ENCODE measurements around the gene SRXN1.
A peak's percentile ranks its signal among the peaks of the same experiment; 100 is the strongest.

SRXN1 gene

GRCh38 chr20:677957-678356 is 25.0 kb upstream of the SRXN1 start:
- H3K9me3 ChIP-seq (ENCODE audit: low read depth, low read length): no peaks in the 10 kb centered on the region
- H3K27ac ChIP-seq: no peak overlapping the region
- TF ChIP-seq POLR2AphosphoS5 (IDR thresholded peaks at IDR 0.05; ENCODE audit: borderline replicate concordance, low read depth, low read length) (no peak), FOXP2 (optimal IDR thresholded peaks at IDR 0.05; ENCODE audit: control extremely low read depth, extremely low read length, insufficient read depth) (no peak), EZH2 (IDR thresholded peaks at IDR 0.05) (no peak)

GRCh38 chr20:676967-677366 is 24.0 kb upstream of the SRXN1 start:
- no peak overlapping the region for H3K27ac ChIP-seq
- no peaks in the 10 kb centered on the region for H3K9me3 ChIP-seq (ENCODE audit: low read depth, low read length)
- H3K9ac ChIP-seq (ENCODE audit: insufficient read length): no peak overlapping the region
- H3K36me3 ChIP-seq (ENCODE audit: insufficient read depth, low read length): no peaks in the 10 kb centered on the region
- no peak overlapping the region for H3K4me3 ChIP-seq
- TF ChIP-seq EZH2 (IDR thresholded peaks at IDR 0.05) (no peak), FOXP2 (optimal IDR thresholded peaks at IDR 0.05; ENCODE audit: control extremely low read depth, extremely low read length, insufficient read depth) (no peak), POLR2AphosphoS5 (IDR thresholded peaks at IDR 0.05; ENCODE audit: borderline replicate concordance, low read depth, low read length) (no peak)
- no peak for DNase-seq (ENCODE audit: low read depth, low spot score)

More at GRCh38 chr20:677957-678356, 25.0 kb upstream of the SRXN1 start:
- Histone ChIP-seq H3K4me3 (no peak overlapping the region), H3K9ac (ENCODE audit: insufficient read length) (no peak overlapping the region), H3K36me3 (ENCODE audit: insufficient read depth, low read length) (no peaks in the 10 kb centered on the region)
- no peak for DNase-seq (ENCODE audit: low read depth, low spot score)

- H3K27ac ChIP-seq: no peak overlapping the region
- DNase-seq (ENCODE audit: low read depth, low spot score): no peak
- no peak for TF ChIP-seq POLR2AphosphoS5 (IDR thresholded peaks at IDR 0.05; ENCODE audit: borderline replicate concordance, low read depth, low read length)
- no peak for TF ChIP-seq FOXP2 (optimal IDR thresholded peaks at IDR 0.05; ENCODE audit: control extremely low read depth, extremely low read length, insufficient read depth)
- no peak for TF ChIP-seq EZH2 (IDR thresholded peaks at IDR 0.05)
- no peaks in the 10 kb centered on the region for H3K9me3 ChIP-seq (ENCODE audit: low read depth, low read length)
- no peaks in the 10 kb centered on the region for H3K36me3 ChIP-seq (ENCODE audit: insufficient read depth, low read length)
- no peak overlapping the region for H3K9ac ChIP-seq (ENCODE audit: insufficient read length)
- peak overlapping the region; percentile 49; the same call in 1 of the 2 replicates for H3K4me3 ChIP-seq
These were observed 23.4 kb upstream of the SRXN1 start for GRCh38 chr20:676315-676937.

GRCh38 chr20:675453-676314 is 22.7 kb upstream of the SRXN1 start, which contains the start of gene SCRT2:
Gene SCRT2, minus strand, starts transcription at chr20:675802. Its CDS starts 201 bp downstream, at chr20:675601.
- TF ChIP-seq POLR2AphosphoS5 (IDR thresholded peaks at IDR 0.05; ENCODE audit: borderline replicate concordance, low read depth, low read length) (no peak), EZH2 (IDR thresholded peaks at IDR 0.05) (peak; percentile 84)
- Histone ChIP-seq H3K9ac (ENCODE audit: insufficient read length) (no peak within 1 kb of the TSS), H3K9me3 (ENCODE audit: low read depth, low read length) (no peaks in the 10 kb centered on the region), H3K4me3 (peak within 1 kb of the TSS; percentile 49), H3K36me3 (ENCODE audit: insufficient read depth, low read length) (no peaks in the 10 kb centered on the region), H3K27ac (no peak within 1 kb of the TSS)
- no peak for DNase-seq (ENCODE audit: low read depth, low spot score)

- DNase-seq (ENCODE audit: low read depth, low spot score): no peak
- peak overlapping the region; percentile 1; the same call in 1 of the 2 replicates for H3K4me3 ChIP-seq
- no peak overlapping the region for H3K27ac ChIP-seq
- no peaks in the 10 kb centered on the region for H3K9me3 ChIP-seq (ENCODE audit: low read depth, low read length)
- H3K9ac ChIP-seq (ENCODE audit: insufficient read length): no peak overlapping the region
- no peak for TF ChIP-seq FOXP2 (optimal IDR thresholded peaks at IDR 0.05; ENCODE audit: control extremely low read depth, extremely low read length, insufficient read depth)
- TF ChIP-seq EZH2 (IDR thresholded peaks at IDR 0.05): no peak
- no peaks in the 10 kb centered on the region for H3K36me3 ChIP-seq (ENCODE audit: insufficient read depth, low read length)
These were observed 22.0 kb upstream of the SRXN1 start for GRCh38 chr20:675033-675452.

GRCh38 chr20:673603-674001 is 20.6 kb upstream of the SRXN1 start:
- Histone ChIP-seq H3K9me3 (ENCODE audit: low read depth, low read length) (no peaks in the 10 kb centered on the region), H3K4me3 (no peak overlapping the region), H3K27ac (no peak overlapping the region), H3K9ac (ENCODE audit: insufficient read length) (no peak overlapping the region), H3K36me3 (ENCODE audit: insufficient read depth, low read length) (no peaks in the 10 kb centered on the region)
- TF ChIP-seq FOXP2 (optimal IDR thresholded peaks at IDR 0.05; ENCODE audit: control extremely low read depth, extremely low read length, insufficient read depth) (no peak), EZH2 (IDR thresholded peaks at IDR 0.05) (no peak), POLR2AphosphoS5 (IDR thresholded peaks at IDR 0.05; ENCODE audit: borderline replicate concordance, low read depth, low read length) (no peak)
- no peak for DNase-seq (ENCODE audit: low read depth, low spot score)

- DNase-seq (ENCODE audit: low read depth, low spot score): no peak
- Histone ChIP-seq H3K4me3 (peak overlapping the region; percentile 44; the same call in 1 of the 2 replicates), H3K27ac (no peak overlapping the region), H3K9me3 (ENCODE audit: low read depth, low read length) (no peaks in the 10 kb centered on the region), H3K9ac (ENCODE audit: insufficient read length) (no peak overlapping the region), H3K36me3 (ENCODE audit: insufficient read depth, low read length) (no peaks in the 10 kb centered on the region)
- TF ChIP-seq EZH2 (IDR thresholded peaks at IDR 0.05): no peak
- no peak for TF ChIP-seq POLR2AphosphoS5 (IDR thresholded peaks at IDR 0.05; ENCODE audit: borderline replicate concordance, low read depth, low read length)
- TF ChIP-seq FOXP2 (optimal IDR thresholded peaks at IDR 0.05; ENCODE audit: control extremely low read depth, extremely low read length, insufficient read depth): no peak
These were observed 20.1 kb upstream of the SRXN1 start for GRCh38 chr20:672963-673602.
